ENCODE results near the gene TRIM68. TPM values are rescaled to one million over a fixed set of nuclear protein-coding genes. Genes with fewer than 3 reads are reported as not detected.

TRIM68 gene
- polyA plus RNA-seq, 1 experiment, result 6.4 TPM

DNA sequence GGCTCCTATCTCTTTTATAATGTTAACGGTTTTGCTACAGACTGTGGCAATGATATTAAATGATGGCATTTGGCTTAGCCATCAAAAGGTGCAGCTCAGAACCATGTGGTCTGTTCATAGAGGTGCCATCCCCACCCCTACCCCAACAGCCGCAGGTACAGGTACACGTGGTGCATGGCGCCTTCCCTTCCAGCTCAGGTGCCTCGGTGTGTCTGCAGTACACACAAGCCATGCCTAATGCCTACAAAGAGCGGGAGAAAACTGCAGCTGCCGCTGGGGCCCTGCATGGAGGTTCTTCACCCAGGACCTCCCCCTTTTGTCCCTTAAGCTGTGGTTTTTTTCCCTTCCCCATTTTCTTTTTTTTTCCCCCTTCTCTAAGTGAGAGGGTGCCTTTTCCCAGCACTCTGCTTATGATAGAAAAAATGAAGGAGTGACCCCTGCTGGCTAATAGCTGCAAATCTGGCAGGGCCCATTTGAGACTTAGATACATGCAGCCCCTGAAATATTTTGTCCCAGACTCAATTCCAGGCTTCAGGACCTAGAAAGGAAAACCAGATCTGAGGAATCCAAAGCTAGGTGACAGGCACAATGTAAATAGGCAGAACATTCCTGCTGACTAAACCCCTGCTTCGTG lies 56.6 kb downstream of the TRIM68 start:
- POLR2A ChIA-PET, result no interaction called here
- TF ChIP-seq, protein P1, sequence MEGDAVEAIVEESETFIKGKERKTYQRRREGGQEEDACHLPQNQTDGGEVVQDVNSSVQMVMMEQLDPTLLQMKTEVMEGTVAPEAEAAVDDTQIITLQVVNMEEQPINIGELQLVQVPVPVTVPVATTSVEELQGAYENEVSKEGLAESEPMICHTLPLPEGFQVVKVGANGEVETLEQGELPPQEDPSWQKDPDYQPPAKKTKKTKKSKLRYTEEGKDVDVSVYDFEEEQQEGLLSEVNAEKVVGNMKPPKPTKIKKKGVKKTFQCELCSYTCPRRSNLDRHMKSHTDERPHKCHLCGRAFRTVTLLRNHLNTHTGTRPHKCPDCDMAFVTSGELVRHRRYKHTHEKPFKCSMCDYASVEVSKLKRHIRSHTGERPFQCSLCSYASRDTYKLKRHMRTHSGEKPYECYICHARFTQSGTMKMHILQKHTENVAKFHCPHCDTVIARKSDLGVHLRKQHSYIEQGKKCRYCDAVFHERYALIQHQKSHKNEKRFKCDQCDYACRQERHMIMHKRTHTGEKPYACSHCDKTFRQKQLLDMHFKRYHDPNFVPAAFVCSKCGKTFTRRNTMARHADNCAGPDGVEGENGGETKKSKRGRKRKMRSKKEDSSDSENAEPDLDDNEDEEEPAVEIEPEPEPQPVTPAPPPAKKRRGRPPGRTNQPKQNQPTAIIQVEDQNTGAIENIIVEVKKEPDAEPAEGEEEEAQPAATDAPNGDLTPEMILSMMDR (IDR thresholded peaks at IDR 0.05; ENCODE audit: low read depth, low read length), result peak; percentile 51
- DNase-seq (ENCODE audit: low read depth, low spot score), result no peak
- no peaks in the 10 kb centered on the region for H3K27me3 ChIP-seq (ENCODE audit: control insufficient read depth, insufficient read depth, low read length)
- no peak overlapping the region for H3K4me3 ChIP-seq (ENCODE audit: low read depth, low read length)
- CTCF ChIA-PET, result interaction anchor here (0.6 to 4.6 kb wide), 10 partner anchors 11 to 369 kb away, joined by 3 to 33 read pairs (median 3); no protein-coding TSS in a partner anchor
- H3K9me3 ChIP-seq (ENCODE audit: control insufficient read depth, insufficient read depth, low read length), result no peaks in the 10 kb centered on the region
- H3K27ac ChIP-seq (ENCODE audit: low read depth, low read length), result no peak overlapping the region

Other genes with a start within 250 kb of the TRIM68 start
- gene OR52B4, start 239.8 kb downstream of the TRIM68 start, polyA plus RNA-seq (2011; rRNA removed), result not detected in 2 replicates
- 25.0 and 27.4 TPM in 2 replicates for gene TRIM21, start 214.5 kb downstream of the TRIM68 start, polyA plus RNA-seq (2011; rRNA removed)
- not detected in 2 replicates for gene OR52K2, start 158.9 kb downstream of the TRIM68 start, polyA plus RNA-seq (2011; rRNA removed)
- not detected in 2 replicates for gene OR52K1, start 125.6 kb downstream of the TRIM68 start, polyA plus RNA-seq (2011; rRNA removed)
- gene OR52M1, start 63.0 kb downstream of the TRIM68 start, polyA plus RNA-seq (2011; rRNA removed), result not detected in 2 replicates
- not detected in 2 replicates for gene OR52I2, start 26.5 kb downstream of the TRIM68 start, polyA plus RNA-seq (2011; rRNA removed)
- gene OR52I1, start 14.2 kb downstream of the TRIM68 start, polyA plus RNA-seq (2011; rRNA removed), result not detected in 2 replicates
- not detected in 2 replicates for gene OR51D1, start 29.2 kb upstream of the TRIM68 start, polyA plus RNA-seq (2011; rRNA removed)
- gene OR51E1, start 35.8 kb upstream of the TRIM68 start, polyA plus RNA-seq (2011; rRNA removed), result 0.02 and 0.04 TPM in 2 replicates
- gene OR51E2, start 89.6 kb upstream of the TRIM68 start, polyA plus RNA-seq (2011; rRNA removed), result 0.77 and 0.79 TPM in 2 replicates
- 0.07 TPM in 1 of 2 replicates, not detected in the other for gene MMP26, start 96.6 kb upstream of the TRIM68 start, polyA plus RNA-seq (2011; rRNA removed)
- not detected in 2 replicates for gene OR51F1, start 161.7 kb upstream of the TRIM68 start, polyA plus RNA-seq (2011; rRNA removed)
- gene OR52R1, start 196.1 kb upstream of the TRIM68 start, polyA plus RNA-seq (2011; rRNA removed), result not detected in 2 replicates
- not detected in 2 replicates for gene OR51F2, start 213.1 kb upstream of the TRIM68 start, polyA plus RNA-seq (2011; rRNA removed)
- not detected in 2 replicates for gene OR51S1, start 241.0 kb upstream of the TRIM68 start, polyA plus RNA-seq (2011; rRNA removed)

Data from AG04450 (cell line).